Spleen (tissue), 11 donors: ENCODE data around the gene ANKRD27. TPM values are rescaled to one million over a fixed set of nuclear protein-coding genes. Genes with fewer than 3 reads are reported as not detected.

ENCODE experiments used
- DNase-seq: peaks from one replicate; pipeline ENCODE4 v3.0.0-alpha.2; 2020
- H3K27ac ChIP-seq, 8 donors: fragments of 200-600 bp; sonication (generic) in 7 of 8; 1 replicate in 4 of 8; 2 replicates in 4 of 8; pipeline versions ENCODE4 v1.5.0 to v1.8.0; 2016 to 2021; ENCODE audit warnings: inconsistent platforms in 4 of 8, mild to moderate bottlenecking in 4 of 8, moderate library complexity in 1 of 8
- H3K27me3 ChIP-seq, 7 donors: fragments of 200-600 bp; sonication (generic) in 6 of 7; replicated peaks in 1 of 7; 1 replicate in 4 of 7; 2 replicates in 3 of 7; pipeline versions ENCODE4 v1.5.0 to v1.8.0; 2016 to 2021; ENCODE audit warnings: inconsistent platforms in 3 of 7, mild to moderate bottlenecking in 1 of 7
- H3K36me3 ChIP-seq, 6 donors: fragments of 200-600 bp; sonication (generic) in 5 of 6; 1 replicate in 4 of 6; 2 replicates in 2 of 6; pipeline versions ENCODE4 v1.5.0 to v1.8.0; 2016 to 2021; ENCODE audit warnings: inconsistent platforms in 2 of 6
- H3K4me1 ChIP-seq, 6 donors: fragments of 200-600 bp; sonication (generic) in 5 of 6; 1 replicate in 3 of 6; 2 replicates in 3 of 6; pipeline versions ENCODE4 v1.5.0 to v1.8.0; 2016 to 2021; ENCODE audit warnings: inconsistent platforms in 3 of 6
- H3K4me3 ChIP-seq, 8 donors: fragments of 200-600 bp; sonication (generic) in 7 of 8; 1 replicate in 4 of 8; 2 replicates in 4 of 8; pipeline versions ENCODE4 v1.5.0 to v1.8.0; 2016 to 2021; ENCODE audit warnings: inconsistent platforms in 4 of 8, mild to moderate bottlenecking in 4 of 8, moderate library complexity in 2 of 8
- H3K9me3 ChIP-seq, 8 donors: fragments of 200-600 bp; sonication (generic) in 7 of 8; 1 replicate in 4 of 8; 2 replicates in 4 of 8; pipeline versions ENCODE4 v1.5.0 to v1.8.0; 2016 to 2021; ENCODE audit warnings: inconsistent platforms in 4 of 8
- CTCF ChIP-seq, 11 experiments: fragments of 200-600 bp in 7 of 11; fragments of 450-650 bp in 4 of 11; sonication (generic) in 4 of 11; IDR thresholded peaks in 8 of 11; conservative IDR thresholded peaks in 3 of 11; 1 replicate in 7 of 11; 2 replicates in 4 of 11; pipeline versions ENCODE4 v1.4.0 to v1.8.0; 2016 to 2021; ENCODE audit warnings: antibody characterized with exemption in 11 of 11, inconsistent platforms in 4 of 11, mild to moderate bottlenecking in 1 of 11
- POLR2A ChIP-seq, 3 donors: fragments of 450-650 bp; IDR thresholded peaks; one replicate each; pipeline ENCODE4 v1.5.1; 2017; ENCODE audit warnings: antibody characterized with exemption in 3 of 3, mild to moderate bottlenecking in 1 of 3
- POLR2AphosphoS5 ChIP-seq, 3 donors: sonication (generic); formaldehyde crosslinking; IDR thresholded peaks; one replicate each; pipeline ENCODE4 v1.5.1; 2017; ENCODE audit warnings: antibody characterized with exemption in 3 of 3
- WGBS, 5 donors: extraction: QIAGEN DNeasy Blood & Tissue Kit in 3 of 5; methylation state at CpG; one replicate each; pipeline versions ENCODE4 v1.1.5 to v1.1.7; 2013 to 2018; 5-methylcytosine and 5-hydroxymethylcytosine counted together
- intact Hi-C: fragments of 100-400 bp; cut with DNase I; formaldehyde crosslinking; loops from one replicate; pipeline ENCODE4 v1.15.0; 2023; ENCODE audit warnings: low total_unique reads
- polyA plus RNA-seq, 3 donors: library from polyadenylated mRNA; stranded (reverse); fragments of 200-250 nt; gene quantifications; one replicate each; pipeline ENCODE4 v1.2.1, GENCODE V29; 2013
- total RNA-seq, 7 donors: library from RNA; depleted of rRNA in 3 of 7; stranded (reverse); fragments of >200 nt in 3 of 7; fragmentation: NEBNext Ultra II Directional in 4 of 7; extraction: Animal tissue kit (Norgen Biotek cat#: 25700) in 4 of 7; gene quantifications; one replicate each; pipeline versions ENCODE4 v1.1.0 to v1.2.1, GENCODE V29; 2016 to 2021
- donor health status: healthy with polysubstance abuse.
- donor health status: DM: no; HTN: no; CAD: no; lungs with moderate emphysema.
- donor health status: DM: no; HTN: no; CAD: no.
- donor health status: Bipolar disorder and iron deficiency.
- donor health status: healthy.
- donor health status: DM: no; HTN: no; CAD: no.
- donor health status: DM: yes; HTN: yes; CAD: no.

ANKRD27 gene
- total and polyA plus RNA-seq, 10 donors: 6.5 to 31.7 (median 28.2) TPM

GRCh38 chr19:32673573-32673972, 1.4 kb downstream of the ANKRD27 start:
- Histone ChIP-seq H3K9me3 (no peaks in the 10 kb centered on the region), H3K27me3 (peaks cover 0 to 31% (median 21%) of the 10 kb centered on the region in 7 donors), H3K27ac (no peak overlapping the region), H3K4me3 (peak overlapping the region in 2 of 8 donors; percentile 92 to 99), H3K36me3 (peaks cover 0 to 4% (median 0%) of the 10 kb centered on the region in 6 donors), H3K4me1 (peaks cover 18 to 80% (median 48%) of the 10 kb centered on the region in 6 donors)
- DNase-seq: no peak
- TF ChIP-seq POLR2AphosphoS5 (IDR thresholded peaks at IDR 0.05): no peak
- TF ChIP-seq CTCF (IDR thresholded peaks at IDR 0.05 in 8 of 11, conservative IDR thresholded peaks at IDR 0.05 in 3 of 11): no peak
- no peak for TF ChIP-seq POLR2A (IDR thresholded peaks at IDR 0.05)
- intact Hi-C loops: loop anchor here (10.0 kb wide), 1 partner anchor 79 kb away; no protein-coding TSS in a partner anchor
- WGBS, 5 donors: 86 to 94% (median 88%) methylated on average over 10 of the region's 10 CpGs

GRCh38 chr19:32672841-32673240, 2.1 kb downstream of the ANKRD27 start:
- H3K27ac ChIP-seq: no peak overlapping the region
- H3K4me3 ChIP-seq: no peak overlapping the region
- peaks cover 18 to 80% (median 48%) of the 10 kb centered on the region in 6 donors for H3K4me1 ChIP-seq
- no peak for DNase-seq
- no peaks in the 10 kb centered on the region for H3K9me3 ChIP-seq
- peaks cover 0 to 5% (median 0%) of the 10 kb centered on the region in 6 donors for H3K36me3 ChIP-seq
- TF ChIP-seq POLR2A (IDR thresholded peaks at IDR 0.05) (no peak), POLR2AphosphoS5 (IDR thresholded peaks at IDR 0.05) (no peak), CTCF (IDR thresholded peaks at IDR 0.05 in 8 of 11, conservative IDR thresholded peaks at IDR 0.05 in 3 of 11) (no peak)
- H3K27me3 ChIP-seq: peaks cover 0 to 24% (median 20%) of the 10 kb centered on the region in 7 donors
- 66 to 97% (median 74%) methylated on average over 3 of the region's 3 CpGs for WGBS, 5 donors
- intact Hi-C loops: loop anchor here (10.0 kb wide), 1 partner anchor 78 kb away; no protein-coding TSS in a partner anchor

GRCh38 chr19:32671883-32672593, 2.9 kb downstream of the ANKRD27 start:
- WGBS, 5 donors: 45 to 67% (median 51%) methylated on average over 14 of the region's 14 CpGs
- Histone ChIP-seq H3K4me3 (no peak overlapping the region), H3K27me3 (peaks cover 0 to 16% (median 14%) of the 10 kb centered on the region in 7 donors), H3K9me3 (no peaks in the 10 kb centered on the region), H3K36me3 (peaks cover 0 to 13% (median under 1%) of the 10 kb centered on the region in 6 donors), H3K4me1 (peaks cover 16 to 72% (median 45%) of the 10 kb centered on the region in 6 donors), H3K27ac (no peak overlapping the region)
- intact Hi-C loops: loop anchor here (10.0 kb wide), 1 partner anchor 77 kb away; no protein-coding TSS in a partner anchor
- TF ChIP-seq POLR2A (IDR thresholded peaks at IDR 0.05) (no peak), POLR2AphosphoS5 (IDR thresholded peaks at IDR 0.05) (no peak), CTCF (IDR thresholded peaks at IDR 0.05 in 8 of 11, conservative IDR thresholded peaks at IDR 0.05 in 3 of 11) (no peak)
- no peak for DNase-seq

GRCh38 chr19:32669310-32669709, 5.7 kb downstream of the ANKRD27 start:
- no peak overlapping the region for H3K27ac ChIP-seq
- no peak for DNase-seq

More at GRCh38 chr19:32669310-32669709, 5.7 kb downstream of the ANKRD27 start:
- TF ChIP-seq POLR2AphosphoS5 (IDR thresholded peaks at IDR 0.05): no peak
- TF ChIP-seq CTCF (IDR thresholded peaks at IDR 0.05 in 8 of 11, conservative IDR thresholded peaks at IDR 0.05 in 3 of 11): no peak
- no peak for TF ChIP-seq POLR2A (IDR thresholded peaks at IDR 0.05)
- Histone ChIP-seq H3K4me3 (no peak overlapping the region), H3K27me3 (no peaks in the 10 kb centered on the region), H3K36me3 (peaks cover 0 to 29% (median 2%) of the 10 kb centered on the region in 6 donors), H3K4me1 (peaks cover 6 to 51% (median 25%) of the 10 kb centered on the region in 6 donors), H3K9me3 (no peaks in the 10 kb centered on the region)
- intact Hi-C loops: no loop called here
- WGBS, 5 donors: 60 to 84% (median 68%) methylated on average over 3 of the region's 3 CpGs
